GM21717 (cell line): ENCODE results near the gene SLC52A1.

Experiments
- ATAC-seq: cut with Tn5 transposase; IDR thresholded peaks from one replicate; pipeline ENCODE4 v1.9.1; 2021; ENCODE audit warnings: mild to moderate bottlenecking, moderate library complexity; ENCODE audit not compliant: unreplicated experiment

Gene SLC52A1

GRCh38 chr17:4994081-4994595 lies 41.1 kb downstream of the SLC52A1 start:
- no peak for ATAC-seq

DNA sequence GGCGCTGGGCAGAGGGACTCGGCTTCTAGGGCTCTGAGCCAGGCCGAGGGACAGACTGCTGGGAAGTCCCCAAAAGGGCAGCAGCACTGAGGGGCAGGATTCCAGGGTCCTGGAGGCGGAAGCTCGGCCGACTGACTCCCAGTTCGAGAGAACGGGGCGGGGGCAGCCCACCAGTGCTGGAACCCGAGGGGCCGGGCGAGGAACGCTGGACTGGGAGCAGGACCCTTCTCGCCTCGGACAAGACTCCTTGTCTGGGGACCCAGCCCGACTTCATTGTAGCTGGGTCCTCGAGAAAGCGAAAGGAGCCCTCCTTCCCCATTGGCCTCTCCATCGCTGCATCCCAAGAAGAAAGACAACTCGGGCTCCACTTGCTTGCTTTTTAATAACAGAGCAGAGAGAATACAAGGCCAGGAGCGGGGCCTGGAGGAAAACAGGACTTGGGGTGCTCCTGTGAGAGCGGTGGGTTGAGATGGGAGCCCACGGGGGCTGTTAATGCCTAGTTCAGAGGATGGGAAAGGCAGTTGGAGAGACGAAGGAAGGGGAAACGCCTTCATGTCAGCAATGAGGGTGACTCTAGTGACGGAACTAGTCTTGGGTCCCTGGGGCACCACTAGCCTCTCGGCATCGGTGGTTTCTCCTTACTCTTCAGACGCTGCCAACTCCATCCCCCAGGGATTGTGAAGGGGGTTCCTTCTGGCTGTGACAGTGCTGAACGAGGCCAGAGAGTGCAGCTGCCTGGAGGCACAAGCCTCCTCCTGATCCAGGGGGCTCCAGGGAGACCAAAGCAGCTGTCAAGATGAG lies 47.3 kb downstream of the SLC52A1 start:
- peak; percentile 24 for ATAC-seq

GRCh38 chr17:4986951-4987766 lies 48.1 kb downstream of the SLC52A1 start, which contains the start of gene CAMTA2:
Gene CAMTA2, minus strand, starts transcription at chr17:4987675. Its CDS starts 1,453 bp downstream, at chr17:4986222.
- ATAC-seq = peak; percentile 63

GRCh38 chr17:4986403-4986802 lies 48.8 kb downstream of the SLC52A1 start:
- ATAC-seq = no peak
